Measurements from ENCODE around the gene MAPK8IP1. TPM values are rescaled to one million over a fixed set of nuclear protein-coding genes. Genes with fewer than 3 reads are reported as not detected.

MAPK8IP1 gene
- total RNA-seq, 1 donor from 2014 or later, result 10.1 TPM

DNA sequence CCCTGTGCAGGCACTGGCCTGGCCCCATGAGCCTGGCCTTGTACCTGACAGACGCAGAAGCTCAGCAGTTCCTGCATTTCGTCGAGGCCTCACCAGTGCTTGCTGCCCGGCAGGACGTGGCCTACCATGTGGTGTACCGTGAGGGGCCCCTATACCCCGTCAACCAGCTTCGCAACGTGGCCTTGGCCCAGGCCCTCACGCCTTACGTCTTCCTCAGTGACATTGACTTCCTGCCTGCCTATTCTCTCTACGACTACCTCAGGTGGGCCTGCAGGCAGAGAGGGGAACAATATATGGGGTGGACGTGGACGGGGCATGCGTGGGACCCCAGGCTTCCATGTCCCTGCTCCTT is 41.9 kb downstream of the MAPK8IP1 start:
- H3K27ac Mint-ChIP-seq (ENCODE audit: unreplicated experiment), result no peak overlapping the region
- DNase-seq (ENCODE audit: extremely low spot score, unreplicated experiment), result no peak

DNA sequence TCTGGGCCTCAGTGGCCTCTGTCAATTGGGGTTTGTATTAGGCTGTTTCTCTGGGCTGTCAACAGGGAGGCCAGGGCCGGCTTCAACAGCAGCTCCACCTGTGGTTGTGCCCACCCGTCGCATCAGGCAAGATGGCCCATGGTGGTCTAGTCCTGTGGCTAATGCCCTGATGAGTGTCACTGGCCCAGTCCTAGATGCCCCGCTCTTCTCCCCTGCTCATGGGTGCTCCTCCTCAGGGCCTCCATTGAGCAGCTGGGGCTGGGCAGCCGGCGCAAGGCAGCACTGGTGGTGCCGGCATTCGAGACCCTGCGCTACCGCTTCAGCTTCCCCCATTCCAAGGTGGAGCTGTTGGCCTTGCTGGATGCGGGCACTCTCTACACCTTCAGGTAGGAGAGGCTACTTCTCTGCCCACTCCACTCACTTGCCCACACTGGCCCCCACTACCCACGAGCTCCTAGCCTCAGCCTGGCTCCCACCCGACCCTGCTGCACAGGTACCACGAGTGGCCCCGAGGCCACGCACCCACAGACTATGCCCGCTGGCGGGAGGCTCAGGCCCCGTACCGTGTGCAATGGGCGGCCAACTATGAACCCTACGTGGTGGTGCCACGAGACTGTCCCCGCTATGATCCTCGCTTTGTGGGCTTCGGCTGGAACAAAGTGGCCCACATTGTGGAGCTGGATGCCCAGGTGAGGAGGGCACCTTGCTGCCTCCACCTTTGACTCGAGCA is 42.4 kb downstream of the MAPK8IP1 start:
- H3K9me3 Mint-ChIP-seq (ENCODE audit: unreplicated experiment), result no peaks in the 10 kb centered on the region
- H3K4me3 Mint-ChIP-seq (ENCODE audit: unreplicated experiment), result no peak overlapping the region
- TF ChIP-seq, protein P1, sequence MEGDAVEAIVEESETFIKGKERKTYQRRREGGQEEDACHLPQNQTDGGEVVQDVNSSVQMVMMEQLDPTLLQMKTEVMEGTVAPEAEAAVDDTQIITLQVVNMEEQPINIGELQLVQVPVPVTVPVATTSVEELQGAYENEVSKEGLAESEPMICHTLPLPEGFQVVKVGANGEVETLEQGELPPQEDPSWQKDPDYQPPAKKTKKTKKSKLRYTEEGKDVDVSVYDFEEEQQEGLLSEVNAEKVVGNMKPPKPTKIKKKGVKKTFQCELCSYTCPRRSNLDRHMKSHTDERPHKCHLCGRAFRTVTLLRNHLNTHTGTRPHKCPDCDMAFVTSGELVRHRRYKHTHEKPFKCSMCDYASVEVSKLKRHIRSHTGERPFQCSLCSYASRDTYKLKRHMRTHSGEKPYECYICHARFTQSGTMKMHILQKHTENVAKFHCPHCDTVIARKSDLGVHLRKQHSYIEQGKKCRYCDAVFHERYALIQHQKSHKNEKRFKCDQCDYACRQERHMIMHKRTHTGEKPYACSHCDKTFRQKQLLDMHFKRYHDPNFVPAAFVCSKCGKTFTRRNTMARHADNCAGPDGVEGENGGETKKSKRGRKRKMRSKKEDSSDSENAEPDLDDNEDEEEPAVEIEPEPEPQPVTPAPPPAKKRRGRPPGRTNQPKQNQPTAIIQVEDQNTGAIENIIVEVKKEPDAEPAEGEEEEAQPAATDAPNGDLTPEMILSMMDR (IDR thresholded peaks at IDR 0.05), result no peak
- peaks cover 19% of the 10 kb centered on the region for H3K27me3 Mint-ChIP-seq (ENCODE audit: unreplicated experiment)
- peaks cover 15% of the 10 kb centered on the region for H3K4me1 Mint-ChIP-seq (ENCODE audit: unreplicated experiment)
- H3K27ac Mint-ChIP-seq (ENCODE audit: unreplicated experiment), result no peak overlapping the region
- peaks cover 11% of the 10 kb centered on the region for H3K36me3 Mint-ChIP-seq (ENCODE audit: unreplicated experiment)
- no peak for DNase-seq (ENCODE audit: extremely low spot score, unreplicated experiment)

More for the DNA sequence above, 41.9 kb downstream of the MAPK8IP1 start:
- peaks cover 15% of the 10 kb centered on the region for H3K4me1 Mint-ChIP-seq (ENCODE audit: unreplicated experiment)
- no peaks in the 10 kb centered on the region for H3K9me3 Mint-ChIP-seq (ENCODE audit: unreplicated experiment)
- TF ChIP-seq, protein P1 (IDR thresholded peaks at IDR 0.05), result no peak
- peaks cover 19% of the 10 kb centered on the region for H3K27me3 Mint-ChIP-seq (ENCODE audit: unreplicated experiment)
- peaks cover 6% of the 10 kb centered on the region for H3K36me3 Mint-ChIP-seq (ENCODE audit: unreplicated experiment)
- H3K4me3 Mint-ChIP-seq (ENCODE audit: unreplicated experiment), result no peak overlapping the region

DNA sequence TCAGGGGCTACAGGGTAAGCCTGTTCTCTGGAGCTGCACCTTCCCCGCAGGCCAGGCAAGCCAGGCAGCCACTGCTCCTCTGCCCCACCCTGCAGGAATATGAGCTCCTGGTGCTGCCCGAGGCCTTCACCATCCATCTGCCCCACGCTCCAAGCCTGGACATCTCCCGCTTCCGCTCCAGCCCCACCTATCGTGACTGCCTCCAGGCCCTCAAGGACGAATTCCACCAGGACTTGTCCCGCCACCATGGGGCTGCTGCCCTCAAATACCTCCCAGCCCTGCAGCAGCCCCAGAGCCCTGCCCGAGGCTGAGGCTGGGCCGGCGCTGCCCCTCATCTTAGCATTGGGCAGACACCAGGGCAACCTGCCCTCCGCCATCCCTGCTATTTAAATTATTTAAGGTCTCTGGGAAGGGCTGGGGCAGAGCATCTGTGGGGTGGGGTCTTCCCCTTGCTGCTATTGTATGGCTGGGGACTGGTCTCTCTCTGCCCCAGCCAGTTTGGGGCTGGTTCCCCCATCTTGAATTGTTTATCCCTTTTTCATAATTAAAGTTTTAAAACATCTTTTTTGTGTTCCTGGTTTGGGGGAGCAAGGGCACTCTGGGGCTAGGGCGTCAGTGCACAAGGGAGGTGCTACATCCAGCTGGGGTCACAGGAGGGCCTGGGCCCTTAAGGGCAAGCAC is 43.2 kb downstream of the MAPK8IP1 start:
- Mint-ChIP-seq H3K4me3 (ENCODE audit: unreplicated experiment) (no peak overlapping the region), H3K27ac (ENCODE audit: unreplicated experiment) (no peak overlapping the region)
- TF ChIP-seq, protein P1 (IDR thresholded peaks at IDR 0.05), result no peak

DNA sequence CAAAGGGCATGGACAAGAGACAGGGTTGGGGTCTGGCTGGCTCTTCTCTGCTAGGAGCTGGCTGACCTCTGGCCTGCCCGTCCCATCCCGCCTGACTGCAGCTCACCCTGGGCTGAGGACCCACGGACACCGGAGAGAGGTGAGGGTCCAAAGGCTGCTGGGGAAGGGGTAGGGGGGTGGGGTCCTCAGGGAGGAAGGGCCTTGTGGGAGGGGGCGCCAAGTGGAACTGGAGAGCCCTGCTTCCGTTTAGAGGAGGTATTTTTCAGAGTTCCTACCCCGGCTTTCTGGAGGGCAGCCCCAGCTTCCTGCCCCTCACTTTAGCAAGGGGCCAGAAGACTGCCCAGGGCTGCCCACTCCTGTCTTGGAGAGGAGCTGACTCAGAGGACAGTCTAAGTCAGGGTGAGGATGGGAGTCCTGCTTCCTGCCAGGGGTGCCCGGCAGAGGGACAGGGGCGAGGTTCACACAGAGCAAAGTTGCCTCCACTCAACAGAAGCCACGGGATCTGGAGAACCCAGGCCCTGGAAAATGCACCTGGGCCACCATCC is 44.1 kb downstream of the MAPK8IP1 start:
- H3K9me3 Mint-ChIP-seq (ENCODE audit: unreplicated experiment), result no peaks in the 10 kb centered on the region
- H3K4me1 Mint-ChIP-seq (ENCODE audit: unreplicated experiment), result peaks cover 8% of the 10 kb centered on the region
- peaks cover 19% of the 10 kb centered on the region for H3K36me3 Mint-ChIP-seq (ENCODE audit: unreplicated experiment)
- no peak overlapping the region for H3K4me3 Mint-ChIP-seq (ENCODE audit: unreplicated experiment)
- H3K27me3 Mint-ChIP-seq (ENCODE audit: unreplicated experiment), result peaks cover 6% of the 10 kb centered on the region
- no peak for DNase-seq (ENCODE audit: extremely low spot score, unreplicated experiment)
- TF ChIP-seq, protein P1 (IDR thresholded peaks at IDR 0.05), result no peak
- H3K27ac Mint-ChIP-seq (ENCODE audit: unreplicated experiment), result no peak overlapping the region

More for the DNA sequence above, 43.2 kb downstream of the MAPK8IP1 start:
- no peak for DNase-seq (ENCODE audit: extremely low spot score, unreplicated experiment)
- H3K27me3 Mint-ChIP-seq (ENCODE audit: unreplicated experiment), result peaks cover 14% of the 10 kb centered on the region
- peaks cover 11% of the 10 kb centered on the region for H3K4me1 Mint-ChIP-seq (ENCODE audit: unreplicated experiment)
- H3K36me3 Mint-ChIP-seq (ENCODE audit: unreplicated experiment), result peaks cover 18% of the 10 kb centered on the region
- no peaks in the 10 kb centered on the region for H3K9me3 Mint-ChIP-seq (ENCODE audit: unreplicated experiment)
